Stimulated activated CD8-positive, alpha-beta memory T cell treated with anti-CD3 and anti-CD28 coated beads, Interleukin-4, amount 100 ng/mL, for 24 hours (primary cell): ENCODE data around the gene TCFL5.
"Not testable (repeated sequence)": the region's sequence is repeated elsewhere in the genome, so short reads cannot be mapped to it uniquely, and the experiment has no call there.

Experiments
- DNase-seq: peaks from one replicate; pipeline ENCODE4 v3.0.0-alpha.2; 2020; ENCODE audit warnings: low read depth

TCFL5 gene

DNA sequence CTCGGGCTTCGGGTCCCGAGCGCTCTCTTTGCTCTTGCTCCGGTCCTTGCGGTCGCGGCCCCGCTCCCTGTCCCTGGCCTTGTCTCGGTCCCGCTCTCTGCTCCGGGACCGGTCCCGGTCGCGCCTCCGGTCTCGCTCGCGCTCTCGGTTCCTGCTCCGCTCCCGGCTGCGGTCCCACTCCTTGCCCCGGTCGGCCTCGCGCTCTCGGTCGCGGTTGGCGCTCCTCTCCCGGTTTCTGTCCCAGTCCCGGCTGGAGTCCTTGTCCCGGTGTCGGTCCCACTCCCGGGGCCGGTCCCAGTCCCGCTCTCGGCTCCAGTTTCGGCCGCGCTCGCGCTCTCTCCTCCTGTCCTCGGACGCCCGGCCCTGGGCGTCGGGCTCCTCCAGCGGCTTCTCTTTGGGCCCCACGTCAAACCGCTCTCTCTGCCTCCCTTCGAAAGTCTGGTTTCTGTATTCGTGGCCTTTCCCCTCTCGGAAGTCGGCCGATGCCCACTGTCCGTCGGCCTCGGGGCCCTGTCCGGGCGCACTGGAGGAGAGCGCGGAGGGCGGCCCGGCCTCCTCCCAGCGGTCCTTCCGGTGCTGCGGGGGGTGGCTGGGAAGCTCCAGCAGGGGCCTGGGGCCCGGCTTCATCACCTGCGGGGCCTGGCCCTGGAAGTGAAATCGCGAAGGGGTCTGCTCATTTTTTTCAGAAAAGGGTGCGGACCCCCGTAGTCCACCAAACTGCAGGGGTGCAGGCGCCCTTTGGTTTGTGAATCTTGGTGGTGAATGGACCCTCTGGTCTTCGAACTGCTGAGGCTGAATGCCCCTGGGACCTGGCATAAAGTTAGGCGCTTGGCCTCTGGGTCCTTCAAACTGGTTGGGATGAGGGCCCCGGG, 17.9 kb upstream of the TCFL5 start:
- DNase-seq: no peak

- DNase-seq: no peak
These were observed 16.8 kb upstream of the TCFL5 start for GRCh38 chr20:62878244-62879038.

- no peak for DNase-seq
These were observed 15.5 kb upstream of the TCFL5 start for GRCh38 chr20:62876902-62877816.

DNA sequence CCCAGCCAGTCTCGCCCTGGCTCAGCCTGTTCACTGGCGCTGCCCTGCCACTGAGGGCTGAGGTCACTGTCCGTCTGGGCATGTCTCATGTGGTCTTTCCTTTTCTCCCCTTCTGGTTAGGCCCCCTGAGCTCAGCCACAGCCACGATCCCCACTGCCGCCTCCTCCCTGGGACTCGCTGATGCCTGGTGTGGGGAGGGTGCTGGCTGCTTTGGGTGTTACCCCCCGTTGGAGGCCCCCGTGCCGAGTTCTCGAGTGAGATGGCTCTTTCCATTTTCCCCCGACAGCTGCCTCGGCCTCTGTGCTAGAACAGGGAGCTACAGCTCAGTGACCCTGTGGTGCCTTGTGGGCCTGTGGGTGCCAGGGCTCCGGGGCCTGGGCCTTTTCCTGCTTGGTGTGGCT, 14.9 kb upstream of the TCFL5 start:
- DNase-seq: no peak

- no peak for DNase-seq
These were observed 14.1 kb upstream of the TCFL5 start for GRCh38 chr20:62875419-62876361.

GRCh38 chr20:62874964-62875344, 13.3 kb upstream of the TCFL5 start:
- no peak for DNase-seq

GRCh38 chr20:62873681-62874031, 12.0 kb upstream of the TCFL5 start:
- not testable (repeated sequence) for DNase-seq

DNA sequence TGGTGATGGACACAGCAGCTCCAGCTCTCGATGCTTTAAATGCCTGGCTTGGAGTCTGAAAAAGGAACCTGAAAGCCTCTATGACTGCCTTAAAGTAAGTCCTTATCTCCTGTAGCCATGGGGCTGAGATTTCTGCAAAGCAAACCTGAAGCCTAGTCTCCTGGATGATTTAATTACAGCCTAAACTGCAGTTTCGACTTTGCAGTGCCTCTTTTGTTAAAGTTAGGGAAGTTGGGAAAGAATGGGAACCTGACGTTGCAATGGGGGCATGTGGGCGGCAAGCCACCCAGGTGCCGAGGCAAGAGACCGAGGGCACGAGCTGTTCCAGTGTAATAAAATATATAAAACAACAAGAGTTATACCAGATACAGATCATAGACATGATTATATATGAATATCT, 11.7 kb upstream of the TCFL5 start:
- no peak for DNase-seq

DNA sequence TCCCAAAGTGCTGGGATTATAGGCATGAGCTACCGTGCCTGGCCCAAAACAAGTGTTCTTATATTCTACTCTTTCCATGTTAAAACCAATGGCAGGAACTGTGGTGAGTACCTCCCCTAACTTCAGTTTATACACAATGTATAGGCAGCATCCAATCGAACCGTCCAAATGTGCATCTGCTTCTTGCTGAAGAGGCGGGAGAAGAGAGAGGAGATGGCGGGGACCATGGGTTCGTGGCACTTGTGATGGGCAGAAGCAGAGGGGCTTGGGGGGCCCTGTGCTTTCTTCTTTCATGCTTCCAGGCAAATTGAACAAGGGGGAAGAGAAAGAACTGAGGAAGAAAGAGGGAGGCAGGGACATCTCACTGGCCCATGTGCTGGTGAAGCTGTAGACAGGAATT, 11.2 kb upstream of the TCFL5 start:
- DNase-seq: no peak

DNA sequence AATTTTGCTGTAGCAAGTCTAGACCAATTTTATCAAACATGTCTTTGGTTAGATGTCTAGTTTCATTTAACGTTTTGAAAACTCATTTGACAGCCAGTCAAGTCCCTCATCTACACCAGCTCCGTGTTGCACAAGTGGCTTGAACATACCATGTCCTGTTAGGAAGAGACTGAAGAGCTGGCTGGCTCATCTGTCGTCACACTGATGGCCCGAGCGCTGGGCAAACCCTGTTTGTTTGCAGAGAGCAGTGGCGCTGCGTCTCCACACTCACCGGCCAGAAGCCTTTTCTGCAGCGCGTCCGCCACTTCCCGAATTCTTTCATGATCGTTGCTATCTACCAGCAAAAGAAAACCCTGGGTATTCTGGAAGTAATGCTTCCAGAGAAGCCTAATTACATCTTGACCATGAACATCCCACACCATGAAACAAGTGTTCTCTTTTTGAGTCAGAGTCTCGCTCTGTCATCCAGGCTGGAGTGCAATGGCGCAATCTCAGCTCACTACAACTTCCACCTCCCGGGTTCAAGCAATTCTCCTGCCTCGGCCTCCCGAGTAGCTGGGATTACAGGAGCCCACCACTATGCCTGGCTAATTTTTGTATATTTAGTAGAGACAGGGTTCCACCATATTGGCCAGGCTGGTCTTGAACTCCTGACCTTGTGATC, 10.7 kb upstream of the TCFL5 start:
- DNase-seq: no peak

GRCh38 chr20:62864207-62864606, 2.6 kb upstream of the TCFL5 start:
- DNase-seq: no peak

DNA sequence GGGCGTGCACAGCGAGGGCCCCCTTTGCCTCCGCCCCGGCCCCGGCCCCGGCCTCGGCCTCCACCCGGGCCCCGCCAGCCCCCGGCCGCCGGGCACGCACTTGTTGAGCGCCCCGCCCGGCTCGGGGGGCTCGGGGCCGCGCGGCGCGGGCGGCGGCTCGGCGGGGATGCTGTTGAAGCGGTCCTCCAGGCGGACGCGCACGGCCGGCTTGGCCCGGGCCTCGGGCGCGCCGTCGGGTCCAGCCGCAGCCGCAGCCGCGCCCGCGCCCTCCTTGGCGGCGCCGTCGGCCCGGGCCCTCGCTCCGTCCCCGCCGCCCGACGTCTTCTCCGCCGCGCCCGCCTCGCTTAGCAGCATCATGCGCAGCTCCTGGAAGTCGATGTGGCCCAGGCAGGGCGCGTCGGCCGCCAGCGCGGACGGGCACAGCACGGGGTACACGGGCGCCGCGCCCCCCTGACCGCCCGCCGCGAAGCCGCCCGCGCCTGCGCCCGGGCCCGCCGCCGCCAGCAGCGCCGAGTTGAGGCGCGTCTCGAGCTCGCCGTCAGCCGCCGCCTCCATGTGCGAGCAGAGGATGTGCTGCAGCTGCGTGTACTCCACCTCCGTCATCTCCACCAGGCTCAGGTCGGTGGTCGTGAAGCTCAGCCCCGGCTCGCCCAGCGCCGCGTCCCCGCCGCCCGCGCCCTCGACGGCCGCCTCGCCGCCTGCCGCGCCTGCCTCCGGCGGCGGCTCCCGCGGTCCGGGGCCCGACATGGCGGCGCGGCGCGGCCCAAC, 514 bp downstream of the TCFL5 start:
- no peak for DNase-seq

- DNase-seq: no peak
These were observed 1.2 kb downstream of the TCFL5 start for GRCh38 chr20:62860391-62860923.

GRCh38 chr20:62859721-62860120, 1.9 kb downstream of the TCFL5 start:
- DNase-seq: no peak

DNA sequence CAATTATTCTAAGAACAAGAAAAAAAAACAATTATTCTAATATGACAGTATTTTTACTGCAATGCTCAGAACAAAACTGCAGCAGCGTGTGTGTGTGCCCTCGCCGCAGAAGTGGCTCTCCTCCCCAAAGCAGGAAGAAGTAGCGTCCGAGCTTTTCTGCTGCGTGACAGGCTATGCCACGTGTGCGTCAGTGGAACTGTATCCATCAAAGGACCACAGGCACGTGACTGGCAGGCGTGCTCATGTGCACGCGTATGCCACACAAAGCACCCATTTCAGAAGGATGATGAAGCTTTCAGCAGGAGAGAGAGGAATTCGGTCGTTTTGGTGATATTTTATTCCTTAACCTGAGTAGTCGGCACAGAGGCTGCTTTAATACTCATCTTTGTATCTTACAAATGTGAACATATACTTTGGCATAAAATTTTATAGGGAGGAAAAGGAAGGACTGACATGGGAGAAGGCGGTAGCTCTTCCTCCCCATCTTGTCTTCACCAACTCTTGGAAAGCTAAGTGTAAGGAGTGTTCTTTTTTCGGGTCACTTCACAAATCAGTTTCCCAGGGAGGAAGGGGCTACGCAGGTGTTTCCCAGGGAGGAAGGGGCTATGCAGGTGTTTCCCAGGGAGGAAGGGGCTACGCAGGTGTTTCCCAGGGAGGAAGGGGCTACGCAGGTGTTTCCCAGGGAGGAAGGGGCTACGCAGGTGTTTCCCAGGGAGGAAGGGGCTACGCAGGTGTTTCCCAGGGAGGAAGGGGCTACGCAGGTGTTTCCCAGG, 3.4 kb downstream of the TCFL5 start:
- DNase-seq: no peak

DNA sequence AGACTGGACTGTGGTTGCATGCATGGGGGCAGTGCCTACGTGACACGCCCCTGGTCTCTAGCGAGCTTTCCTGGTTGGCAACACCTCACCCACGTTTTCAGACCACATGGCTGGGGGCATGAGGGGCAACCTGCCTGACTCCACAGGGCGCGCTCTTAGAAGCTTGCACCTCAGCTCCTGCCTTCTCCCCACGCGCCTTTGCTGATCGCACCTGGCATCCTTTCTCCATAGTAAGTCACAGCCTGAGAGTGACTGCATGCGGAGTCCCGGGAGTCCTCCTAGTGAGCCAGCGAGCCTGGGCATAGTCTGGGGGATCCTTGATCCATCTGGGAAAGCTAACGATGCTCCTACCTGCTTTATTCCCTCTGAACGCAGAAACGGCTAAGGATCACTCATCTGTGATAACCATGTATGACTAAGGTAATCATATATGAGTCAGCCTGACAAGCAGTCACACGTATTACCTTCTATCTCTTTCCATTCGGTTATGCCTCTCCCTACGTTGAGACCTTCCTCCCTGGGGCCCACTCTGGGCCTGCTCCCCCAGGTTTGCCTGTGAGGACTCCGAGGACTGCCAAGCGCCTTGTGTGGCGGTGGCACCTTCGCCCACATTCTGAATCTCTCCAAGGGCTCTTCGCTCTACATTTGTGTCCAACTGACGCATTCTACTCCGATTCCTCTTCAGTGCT, 4.5 kb downstream of the TCFL5 start:
- DNase-seq: no peak

DNA sequence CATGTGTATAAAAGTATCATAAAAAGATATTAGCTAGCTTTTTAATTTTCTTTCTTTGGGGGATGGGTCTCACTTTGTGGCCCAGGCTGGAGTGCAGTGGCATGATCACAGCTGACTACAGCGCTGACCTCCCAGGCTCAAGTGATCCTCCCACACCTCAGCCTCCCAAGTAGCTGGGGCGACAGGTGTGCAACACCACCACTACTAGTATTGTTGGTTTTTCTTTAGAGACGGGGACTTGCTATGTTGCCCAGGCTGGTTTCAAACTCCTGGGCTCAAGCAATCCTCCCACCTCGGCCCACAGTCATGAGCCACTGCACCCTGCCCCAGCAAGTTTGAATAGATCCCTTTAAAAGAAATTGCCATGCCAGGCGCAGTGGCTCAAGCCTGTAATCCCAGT, 6.5 kb downstream of the TCFL5 start:
- DNase-seq: no peak

DNA sequence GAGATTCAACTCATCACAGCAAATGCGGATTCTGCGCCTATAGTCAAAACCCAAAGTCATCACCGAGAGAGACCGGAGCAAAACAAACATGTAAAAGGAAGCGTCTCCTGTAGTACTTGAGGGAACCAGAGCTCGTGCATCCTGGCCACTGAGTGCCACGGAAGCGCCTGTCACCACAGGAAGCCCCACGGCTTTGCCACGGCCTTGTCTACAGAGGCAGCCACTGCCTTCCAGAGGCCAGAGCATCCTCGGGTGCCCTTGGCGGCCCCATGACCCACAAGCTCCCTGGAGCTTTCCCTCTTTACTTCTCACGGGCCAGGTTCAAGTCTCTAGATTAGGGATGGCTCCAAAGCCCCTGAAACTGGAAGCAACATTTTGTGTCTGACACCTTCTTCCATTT, 7.5 kb downstream of the TCFL5 start:
- no peak for DNase-seq
